ENCODE data around the gene CDK19. TPM values are rescaled to one million over a fixed set of nuclear protein-coding genes. Genes with fewer than 3 reads are reported as not detected.

The CDK19 gene
- polyA plus RNA-seq, 1 donor from 2014 or later, result 40.7 TPM

DNA sequence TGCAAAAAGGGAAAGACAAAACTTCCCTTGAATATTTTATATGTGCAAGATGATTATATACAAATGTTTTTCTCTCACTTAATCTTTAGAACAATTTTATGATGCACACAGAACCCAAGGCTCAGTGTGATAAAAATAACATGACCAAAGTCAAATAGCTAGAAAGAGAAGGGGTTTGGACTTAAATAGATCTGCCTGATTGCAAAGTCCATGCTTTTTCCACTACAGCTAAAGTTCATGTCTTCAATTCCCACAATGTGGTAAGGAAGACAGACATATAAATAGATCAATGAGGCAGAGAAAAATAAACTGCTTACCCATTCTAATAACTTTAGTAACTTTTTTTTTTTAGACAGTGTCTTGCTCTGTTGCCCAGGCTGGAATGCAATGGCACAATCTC lies 143.8 kb downstream of the CDK19 start:
- no peak overlapping the region for H3K4me2 ChIP-seq (ENCODE audit: low read length)
- H3F3A ChIP-seq (ENCODE audit: insufficient read depth, low read length, poor library complexity, severe bottlenecking), result no peaks in the 10 kb centered on the region
- TF ChIP-seq POLR2AphosphoS5 (IDR thresholded peaks at IDR 0.05) (no peak), EZH2 (IDR thresholded peaks at IDR 0.05; ENCODE audit: borderline replicate concordance, insufficient read depth, low read length, poor library complexity, severe bottlenecking) (no peak), CTCF (IDR thresholded peaks at IDR 0.05; ENCODE audit: poor library complexity, severe bottlenecking) (no peak), SMC3 (conservative IDR thresholded peaks at IDR 0.05; ENCODE audit: poor library complexity) (no peak), EP300 (conservative IDR thresholded peaks at IDR 0.05; ENCODE audit: poor library complexity, severe bottlenecking) (no peak)
- no peak overlapping the region for H3K4me3 ChIP-seq (ENCODE audit: low read length)
- no peak overlapping the region for H3K9ac ChIP-seq (ENCODE audit: low read length)
- H3K27ac ChIP-seq (ENCODE audit: low read length), result no peak overlapping the region
- no peaks in the 10 kb centered on the region for H4K20me1 ChIP-seq (ENCODE audit: insufficient read depth)
- no peaks in the 10 kb centered on the region for H3K27me3 ChIP-seq (ENCODE audit: insufficient read depth, low read depth, low read length)
- H3K9me2 ChIP-seq (ENCODE audit: insufficient read depth, low read length), result no peaks in the 10 kb centered on the region
- H2AFZ ChIP-seq (ENCODE audit: low read depth, low read length), result no peak overlapping the region
- H3K36me3 ChIP-seq (ENCODE audit: insufficient read depth, low read length), result peaks cover 4% of the 10 kb centered on the region
- no peaks in the 10 kb centered on the region for H3K79me2 ChIP-seq (replicated peaks; ENCODE audit: insufficient read depth, low read length)
- no peaks in the 10 kb centered on the region for H3K9me3 ChIP-seq (ENCODE audit: low read length)

DNA sequence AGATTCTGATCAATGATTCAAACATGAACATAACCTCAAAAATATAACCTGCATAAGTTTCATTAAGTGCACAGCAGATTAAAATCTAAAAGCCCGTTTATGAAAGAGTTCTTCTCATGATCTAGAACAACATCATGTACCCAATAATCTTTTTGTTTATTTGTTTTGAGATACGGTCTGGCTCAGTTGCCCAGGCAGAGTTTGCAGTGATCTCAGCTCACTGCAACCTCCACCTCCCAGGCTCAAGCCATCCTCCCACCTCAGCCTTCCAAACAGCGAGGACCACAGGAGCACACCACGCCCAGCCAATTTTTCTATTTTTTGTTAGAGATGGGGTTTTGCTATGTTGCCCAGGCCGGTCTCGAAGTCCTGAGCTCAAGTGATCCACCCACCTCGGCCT lies 149.7 kb downstream of the CDK19 start:
- H3K4me3 ChIP-seq (ENCODE audit: low read length), result no peak overlapping the region
- H3K9me2 ChIP-seq (ENCODE audit: insufficient read depth, low read length), result no peaks in the 10 kb centered on the region
- no peak overlapping the region for H2AFZ ChIP-seq (ENCODE audit: low read depth, low read length)
- no peak overlapping the region for H3K9ac ChIP-seq (ENCODE audit: low read length)
- no peak for TF ChIP-seq EZH2 (IDR thresholded peaks at IDR 0.05; ENCODE audit: borderline replicate concordance, insufficient read depth, low read length, poor library complexity, severe bottlenecking)
- no peak for TF ChIP-seq TAF1 (IDR thresholded peaks at IDR 0.05; ENCODE audit: low read depth)
- TF ChIP-seq EP300 (conservative IDR thresholded peaks at IDR 0.05; ENCODE audit: poor library complexity, severe bottlenecking), result no peak
- no peak for TF ChIP-seq SMC3 (conservative IDR thresholded peaks at IDR 0.05; ENCODE audit: poor library complexity)
- TF ChIP-seq CTCF (IDR thresholded peaks at IDR 0.05; ENCODE audit: poor library complexity, severe bottlenecking), result no peak
- TF ChIP-seq, protein P1, sequence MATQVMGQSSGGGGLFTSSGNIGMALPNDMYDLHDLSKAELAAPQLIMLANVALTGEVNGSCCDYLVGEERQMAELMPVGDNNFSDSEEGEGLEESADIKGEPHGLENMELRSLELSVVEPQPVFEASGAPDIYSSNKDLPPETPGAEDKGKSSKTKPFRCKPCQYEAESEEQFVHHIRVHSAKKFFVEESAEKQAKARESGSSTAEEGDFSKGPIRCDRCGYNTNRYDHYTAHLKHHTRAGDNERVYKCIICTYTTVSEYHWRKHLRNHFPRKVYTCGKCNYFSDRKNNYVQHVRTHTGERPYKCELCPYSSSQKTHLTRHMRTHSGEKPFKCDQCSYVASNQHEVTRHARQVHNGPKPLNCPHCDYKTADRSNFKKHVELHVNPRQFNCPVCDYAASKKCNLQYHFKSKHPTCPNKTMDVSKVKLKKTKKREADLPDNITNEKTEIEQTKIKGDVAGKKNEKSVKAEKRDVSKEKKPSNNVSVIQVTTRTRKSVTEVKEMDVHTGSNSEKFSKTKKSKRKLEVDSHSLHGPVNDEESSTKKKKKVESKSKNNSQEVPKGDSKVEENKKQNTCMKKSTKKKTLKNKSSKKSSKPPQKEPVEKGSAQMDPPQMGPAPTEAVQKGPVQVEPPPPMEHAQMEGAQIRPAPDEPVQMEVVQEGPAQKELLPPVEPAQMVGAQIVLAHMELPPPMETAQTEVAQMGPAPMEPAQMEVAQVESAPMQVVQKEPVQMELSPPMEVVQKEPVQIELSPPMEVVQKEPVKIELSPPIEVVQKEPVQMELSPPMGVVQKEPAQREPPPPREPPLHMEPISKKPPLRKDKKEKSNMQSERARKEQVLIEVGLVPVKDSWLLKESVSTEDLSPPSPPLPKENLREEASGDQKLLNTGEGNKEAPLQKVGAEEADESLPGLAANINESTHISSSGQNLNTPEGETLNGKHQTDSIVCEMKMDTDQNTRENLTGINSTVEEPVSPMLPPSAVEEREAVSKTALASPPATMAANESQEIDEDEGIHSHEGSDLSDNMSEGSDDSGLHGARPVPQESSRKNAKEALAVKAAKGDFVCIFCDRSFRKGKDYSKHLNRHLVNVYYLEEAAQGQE (IDR thresholded peaks at IDR 0.05; ENCODE audit: borderline replicate concordance), result no peak
- no peak for TF ChIP-seq MXI1 (conservative IDR thresholded peaks at IDR 0.05; ENCODE audit: poor library complexity, severe bottlenecking)
- no peak for TF ChIP-seq RAD21 (conservative IDR thresholded peaks at IDR 0.05)
- TF ChIP-seq POLR2AphosphoS5 (IDR thresholded peaks at IDR 0.05), result no peak
- no peaks in the 10 kb centered on the region for H3F3A ChIP-seq (ENCODE audit: insufficient read depth, low read length, poor library complexity, severe bottlenecking)
- H3K27me3 ChIP-seq (ENCODE audit: insufficient read depth, low read depth, low read length), result no peaks in the 10 kb centered on the region
- no peaks in the 10 kb centered on the region for H3K79me2 ChIP-seq (replicated peaks; ENCODE audit: insufficient read depth, low read length)
- no peaks in the 10 kb centered on the region for H3K9me3 ChIP-seq (ENCODE audit: low read length)
- H3K36me3 ChIP-seq (ENCODE audit: insufficient read depth, low read length), result peaks cover 4% of the 10 kb centered on the region
- no peaks in the 10 kb centered on the region for H4K20me1 ChIP-seq (ENCODE audit: insufficient read depth)
- H3K4me2 ChIP-seq (ENCODE audit: low read length), result no peak overlapping the region
- no peak overlapping the region for H3K27ac ChIP-seq (ENCODE audit: low read length)

Measured in neural cell (in vitro differentiated cells).